ENCODE data around the gene FLOT1.
A peak's percentile ranks its signal among the peaks of the same experiment; 100 is the strongest.

The FLOT1 gene

DNA sequence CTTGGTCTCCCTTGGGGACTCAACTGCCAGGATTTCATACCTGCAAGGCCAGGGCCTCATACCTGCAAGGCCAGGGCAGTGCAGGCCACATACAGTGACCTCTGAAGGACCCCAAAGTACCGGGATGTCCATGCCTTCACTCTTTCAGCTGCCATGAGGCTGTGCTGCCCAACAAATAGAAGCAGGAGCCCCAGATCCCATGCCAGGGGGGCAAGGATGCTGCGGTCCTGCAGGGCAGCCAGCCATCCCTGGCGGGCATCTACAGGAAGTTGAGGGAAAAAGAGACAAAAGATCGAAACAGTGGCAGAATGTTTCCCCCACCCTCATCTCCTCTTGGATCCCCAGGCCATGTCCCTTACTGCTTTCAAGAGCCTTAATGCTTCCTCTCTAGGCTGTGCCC lies 52.5 kb downstream of the FLOT1 start:
- peak overlapping the region; percentile 93 for H3K27ac ChIP-seq (ENCODE audit: extremely low read depth, low read depth, low read length)
- H3K36me3 ChIP-seq (ENCODE audit: control insufficient read depth in 2 of 2, insufficient read depth in 1 of 2, low read length in 2 of 2), result peaks cover 0 to 6% of the 10 kb centered on the region in 2 experiments; a peak in 2 of 3 replicates
- ChIA-PET POLR2A (interaction anchor here (0.5 to 14.5 kb wide), 11 partner anchors 8 to 92 kb away, joined by 3 to 235 read pairs (median 7); partner anchors contain the start of genes FLOT1, MDC1 and TUBB), CTCF (interaction anchor here (0.6 to 5.4 kb wide), 9 partner anchors 9 to 140 kb away, joined by 3 to 45 read pairs (median 5); no protein-coding TSS in a partner anchor)
- H3K4me1 ChIP-seq (ENCODE audit: control insufficient read depth, insufficient read depth, low read length), result peaks cover 17% of the 10 kb centered on the region
- peak overlapping the region; percentile 90 for H3K4me3 ChIP-seq (ENCODE audit: low read depth, low read length)
- TF ChIP-seq KLF8 (tag by site-specific recombination; IDR thresholded peaks at IDR 0.05) (no peak), ZNF175 (tag by site-specific recombination; IDR thresholded peaks at IDR 0.05) (no peak), ZNF791 (tag by site-specific recombination; IDR thresholded peaks at IDR 0.05) (no peak)
- H3K9me3 ChIP-seq (ENCODE audit: control insufficient read depth, insufficient read depth, low read depth, low read length), result no peaks in the 10 kb centered on the region

DNA sequence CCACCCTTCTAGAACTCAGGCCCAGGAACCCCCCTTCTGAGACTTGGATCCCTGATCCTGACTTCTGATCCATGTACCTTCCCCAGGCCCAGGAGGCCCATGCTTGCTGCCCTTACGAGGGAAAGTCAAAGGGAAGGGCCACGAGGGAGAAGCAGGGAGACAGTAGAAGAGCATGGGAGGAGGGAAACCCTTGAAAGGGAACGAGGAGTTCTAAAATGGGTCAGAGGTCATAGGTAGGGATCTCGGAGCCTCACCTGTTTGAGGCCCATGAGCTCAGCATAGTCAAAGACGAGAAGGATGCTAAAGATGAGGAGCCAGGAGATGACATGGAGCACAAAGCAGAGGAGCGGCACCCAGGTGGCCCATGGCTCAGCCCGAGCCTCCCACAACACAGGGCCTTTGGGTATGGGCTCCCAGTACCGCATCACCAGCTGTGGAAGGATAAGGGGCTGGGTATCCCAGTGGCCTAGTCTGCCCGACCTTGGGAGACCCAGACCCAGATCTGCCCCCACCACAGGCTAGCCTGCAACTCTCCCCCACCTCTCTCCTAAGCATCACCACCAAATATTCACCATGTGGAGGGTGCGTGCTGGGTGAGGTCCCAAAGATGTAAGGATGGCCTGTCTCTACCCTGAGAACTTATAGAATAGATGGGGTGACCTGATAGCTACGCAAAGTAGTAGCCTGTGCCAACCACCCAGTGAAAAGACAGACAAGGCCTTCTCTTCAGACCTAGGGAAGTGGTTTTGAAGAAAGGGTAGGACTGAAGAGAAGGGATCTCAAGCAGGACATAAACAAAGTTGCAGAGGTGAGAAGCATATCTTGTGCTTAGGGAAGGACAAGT lies 53.2 kb downstream of the FLOT1 start:
- TF ChIP-seq ZNF174 (tag by site-specific recombination; IDR thresholded peaks at IDR 0.05), result no peak
- no peak for TF ChIP-seq ZNF654 (tag by site-specific recombination; IDR thresholded peaks at IDR 0.05; ENCODE audit: low read depth)
- 0 out of 2 replicates have a peak, but pooled peaks have one; percentile 7 for TF ChIP-seq ZNF341 (tag by site-specific recombination; IDR thresholded peaks at IDR 0.05; ENCODE audit: low read depth)
- no peak for TF ChIP-seq ZNF350 (tag by site-specific recombination; IDR thresholded peaks at IDR 0.05)
- TF ChIP-seq, protein P1, sequence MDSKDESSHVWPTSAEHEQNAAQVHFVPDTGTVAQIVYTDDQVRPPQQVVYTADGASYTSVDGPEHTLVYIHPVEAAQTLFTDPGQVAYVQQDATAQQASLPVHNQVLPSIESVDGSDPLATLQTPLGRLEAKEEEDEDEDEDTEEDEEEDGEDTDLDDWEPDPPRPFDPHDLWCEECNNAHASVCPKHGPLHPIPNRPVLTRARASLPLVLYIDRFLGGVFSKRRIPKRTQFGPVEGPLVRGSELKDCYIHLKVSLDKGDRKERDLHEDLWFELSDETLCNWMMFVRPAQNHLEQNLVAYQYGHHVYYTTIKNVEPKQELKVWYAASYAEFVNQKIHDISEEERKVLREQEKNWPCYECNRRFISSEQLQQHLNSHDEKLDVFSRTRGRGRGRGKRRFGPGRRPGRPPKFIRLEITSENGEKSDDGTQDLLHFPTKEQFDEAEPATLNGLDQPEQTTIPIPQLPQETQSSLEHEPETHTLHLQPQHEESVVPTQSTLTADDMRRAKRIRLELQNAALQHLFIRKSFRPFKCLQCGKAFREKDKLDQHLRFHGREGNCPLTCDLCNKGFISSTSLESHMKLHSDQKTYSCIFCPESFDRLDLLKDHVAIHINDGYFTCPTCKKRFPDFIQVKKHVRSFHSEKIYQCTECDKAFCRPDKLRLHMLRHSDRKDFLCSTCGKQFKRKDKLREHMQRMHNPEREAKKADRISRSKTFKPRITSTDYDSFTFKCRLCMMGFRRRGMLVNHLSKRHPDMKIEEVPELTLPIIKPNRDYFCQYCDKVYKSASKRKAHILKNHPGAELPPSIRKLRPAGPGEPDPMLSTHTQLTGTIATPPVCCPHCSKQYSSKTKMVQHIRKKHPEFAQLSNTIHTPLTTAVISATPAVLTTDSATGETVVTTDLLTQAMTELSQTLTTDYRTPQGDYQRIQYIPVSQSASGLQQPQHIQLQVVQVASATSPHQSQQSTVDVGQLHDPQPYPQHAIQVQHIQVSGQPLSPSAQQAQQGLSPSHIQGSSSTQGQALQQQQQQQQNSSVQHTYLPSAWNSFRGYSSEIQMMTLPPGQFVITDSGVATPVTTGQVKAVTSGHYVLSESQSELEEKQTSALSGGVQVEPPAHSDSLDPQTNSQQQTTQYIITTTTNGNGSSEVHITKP (tag by site-specific recombination; IDR thresholded peaks at IDR 0.05), result peak; percentile 74
- TF ChIP-seq PRDM1 (tag by site-specific recombination; IDR thresholded peaks at IDR 0.05), result peak; percentile 73
- no peak for TF ChIP-seq ZNF670 (tag by site-specific recombination; IDR thresholded peaks at IDR 0.05; ENCODE audit: low read depth)
- TF ChIP-seq, protein P2, sequence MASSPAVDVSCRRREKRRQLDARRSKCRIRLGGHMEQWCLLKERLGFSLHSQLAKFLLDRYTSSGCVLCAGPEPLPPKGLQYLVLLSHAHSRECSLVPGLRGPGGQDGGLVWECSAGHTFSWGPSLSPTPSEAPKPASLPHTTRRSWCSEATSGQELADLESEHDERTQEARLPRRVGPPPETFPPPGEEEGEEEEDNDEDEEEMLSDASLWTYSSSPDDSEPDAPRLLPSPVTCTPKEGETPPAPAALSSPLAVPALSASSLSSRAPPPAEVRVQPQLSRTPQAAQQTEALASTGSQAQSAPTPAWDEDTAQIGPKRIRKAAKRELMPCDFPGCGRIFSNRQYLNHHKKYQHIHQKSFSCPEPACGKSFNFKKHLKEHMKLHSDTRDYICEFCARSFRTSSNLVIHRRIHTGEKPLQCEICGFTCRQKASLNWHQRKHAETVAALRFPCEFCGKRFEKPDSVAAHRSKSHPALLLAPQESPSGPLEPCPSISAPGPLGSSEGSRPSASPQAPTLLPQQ (tag by site-specific recombination; IDR thresholded peaks at IDR 0.05), result no peak
- no peak for TF ChIP-seq ZSCAN23 (tag by site-specific recombination; IDR thresholded peaks at IDR 0.05)
- TF ChIP-seq ZNF510 (tag by site-specific recombination; IDR thresholded peaks at IDR 0.05; ENCODE audit: insufficient replicate concordance), result no peak
- TF ChIP-seq, protein P3, sequence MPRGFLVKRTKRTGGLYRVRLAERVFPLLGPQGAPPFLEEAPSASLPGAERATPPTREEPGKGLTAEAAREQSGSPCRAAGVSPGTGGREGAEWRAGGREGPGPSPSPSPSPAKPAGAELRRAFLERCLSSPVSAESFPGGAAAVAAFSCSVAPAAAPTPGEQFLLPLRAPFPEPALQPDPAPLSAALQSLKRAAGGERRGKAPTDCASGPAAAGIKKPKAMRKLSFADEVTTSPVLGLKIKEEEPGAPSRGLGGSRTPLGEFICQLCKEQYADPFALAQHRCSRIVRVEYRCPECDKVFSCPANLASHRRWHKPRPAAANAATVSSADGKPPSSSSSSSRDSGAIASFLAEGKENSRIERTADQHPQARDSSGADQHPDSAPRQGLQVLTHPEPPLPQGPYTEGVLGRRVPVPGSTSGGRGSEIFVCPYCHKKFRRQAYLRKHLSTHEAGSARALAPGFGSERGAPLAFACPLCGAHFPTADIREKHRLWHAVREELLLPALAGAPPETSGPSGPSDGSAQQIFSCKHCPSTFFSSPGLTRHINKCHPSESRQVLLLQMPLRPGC (tag by site-specific recombination; IDR thresholded peaks at IDR 0.05), result no peak
- no peak for TF ChIP-seq ZNF239 (tag by site-specific recombination; IDR thresholded peaks at IDR 0.05)
- TF ChIP-seq, protein P4, sequence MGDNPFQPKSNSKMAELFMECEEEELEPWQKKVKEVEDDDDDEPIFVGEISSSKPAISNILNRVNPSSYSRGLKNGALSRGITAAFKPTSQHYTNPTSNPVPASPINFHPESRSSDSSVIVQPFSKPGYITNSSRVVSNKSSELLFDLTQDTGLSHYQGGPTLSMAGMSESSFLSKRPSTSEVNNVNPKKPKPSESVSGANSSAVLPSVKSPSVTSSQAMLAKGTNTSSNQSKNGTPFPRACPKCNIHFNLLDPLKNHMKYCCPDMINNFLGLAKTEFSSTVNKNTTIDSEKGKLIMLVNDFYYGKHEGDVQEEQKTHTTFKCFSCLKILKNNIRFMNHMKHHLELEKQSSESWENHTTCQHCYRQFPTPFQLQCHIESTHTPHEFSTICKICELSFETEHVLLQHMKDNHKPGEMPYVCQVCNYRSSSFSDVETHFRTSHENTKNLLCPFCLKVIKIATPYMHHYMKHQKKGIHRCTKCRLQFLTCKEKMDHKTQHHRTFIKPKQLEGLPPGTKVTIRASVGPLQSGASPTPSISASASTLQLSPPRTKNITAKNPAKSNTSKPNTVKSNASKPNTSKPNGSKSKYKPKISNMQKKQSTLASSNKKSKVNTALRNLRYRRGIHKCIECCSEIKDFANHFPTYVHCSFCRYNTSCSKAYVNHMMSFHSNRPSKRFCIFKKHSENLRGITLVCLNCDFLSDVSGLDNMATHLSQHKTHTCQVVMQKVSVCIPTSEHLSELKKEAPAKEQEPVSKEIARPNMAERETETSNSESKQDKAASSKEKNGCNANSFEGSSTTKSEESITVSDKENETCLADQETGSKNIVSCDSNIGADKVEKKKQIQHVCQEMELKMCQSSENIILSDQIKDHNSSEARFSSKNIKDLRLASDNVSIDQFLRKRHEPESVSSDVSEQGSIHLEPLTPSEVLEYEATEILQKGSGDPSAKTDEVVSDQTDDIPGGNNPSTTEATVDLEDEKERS (tag by site-specific recombination; IDR thresholded peaks at IDR 0.05), result no peak
- Histone ChIP-seq H3K36me3 (ENCODE audit: control insufficient read depth in 2 of 2, insufficient read depth in 1 of 2, low read length in 2 of 2) (peaks cover 0 to 6% of the 10 kb centered on the region in 2 experiments; a peak in 2 of 3 replicates), H3K27ac (ENCODE audit: extremely low read depth, low read depth, low read length) (peak overlapping the region; percentile 93; the same call in 1 of the 2 replicates), H3K9me3 (ENCODE audit: control insufficient read depth, insufficient read depth, low read depth, low read length) (no peaks in the 10 kb centered on the region), H3K4me1 (ENCODE audit: control insufficient read depth, insufficient read depth, low read length) (peaks cover 17% of the 10 kb centered on the region), H3K4me3 (ENCODE audit: low read depth, low read length) (no peak overlapping the region)
- ChIA-PET CTCF (interaction anchor here (0.6 to 5.4 kb wide), 11 partner anchors 9 to 504 kb away, joined by 3 to 45 read pairs (median 3); no protein-coding TSS in a partner anchor), POLR2A (interaction anchor here (0.5 to 14.5 kb wide), 6 partner anchors 10 to 91 kb away, joined by 3 to 235 read pairs (median 4); partner anchors contain the start of genes FLOT1, MDC1 and TUBB)
